Prostate gland (tissue), 2 donors: Measurements from ENCODE around the gene USP32.

Experiments used
- POLR2A ChIP-seq: fragments of 450-650 bp; IDR thresholded peaks from one replicate; pipeline ENCODE4 v1.6.1; 2016; ENCODE audit warnings: antibody characterized with exemption, mild to moderate bottlenecking
- POLR2AphosphoS5 ChIP-seq: sonication (generic); formaldehyde crosslinking; IDR thresholded peaks from one replicate; pipeline ENCODE4 v1.6.1; 2017; ENCODE audit warnings: antibody characterized with exemption
- TF ChIP-seq, protein P1 (sequence below), 4 experiments: fragments of 200-600 bp in 2 of 4; fragments of 450-650 bp in 2 of 4; sonication (generic) in 2 of 4; IDR thresholded peaks; 1 replicate in 3 of 4; 2 replicates in 1 of 4; pipeline ENCODE4 v1.5.1; 2016 to 2019; ENCODE audit warnings: antibody characterized with exemption in 4 of 4, mild to moderate bottlenecking in 2 of 4, moderate library complexity in 2 of 4

- TF ChIP-seq, protein P1, sequence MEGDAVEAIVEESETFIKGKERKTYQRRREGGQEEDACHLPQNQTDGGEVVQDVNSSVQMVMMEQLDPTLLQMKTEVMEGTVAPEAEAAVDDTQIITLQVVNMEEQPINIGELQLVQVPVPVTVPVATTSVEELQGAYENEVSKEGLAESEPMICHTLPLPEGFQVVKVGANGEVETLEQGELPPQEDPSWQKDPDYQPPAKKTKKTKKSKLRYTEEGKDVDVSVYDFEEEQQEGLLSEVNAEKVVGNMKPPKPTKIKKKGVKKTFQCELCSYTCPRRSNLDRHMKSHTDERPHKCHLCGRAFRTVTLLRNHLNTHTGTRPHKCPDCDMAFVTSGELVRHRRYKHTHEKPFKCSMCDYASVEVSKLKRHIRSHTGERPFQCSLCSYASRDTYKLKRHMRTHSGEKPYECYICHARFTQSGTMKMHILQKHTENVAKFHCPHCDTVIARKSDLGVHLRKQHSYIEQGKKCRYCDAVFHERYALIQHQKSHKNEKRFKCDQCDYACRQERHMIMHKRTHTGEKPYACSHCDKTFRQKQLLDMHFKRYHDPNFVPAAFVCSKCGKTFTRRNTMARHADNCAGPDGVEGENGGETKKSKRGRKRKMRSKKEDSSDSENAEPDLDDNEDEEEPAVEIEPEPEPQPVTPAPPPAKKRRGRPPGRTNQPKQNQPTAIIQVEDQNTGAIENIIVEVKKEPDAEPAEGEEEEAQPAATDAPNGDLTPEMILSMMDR (IDR thresholded peaks at IDR 0.05), result no peak
- TF ChIP-seq POLR2A (no peak), POLR2AphosphoS5 (no peak)
Measured at GRCh38 chr17:60403962-60404361, 12.0 kb upstream of the USP32 start.
